Pulmonary artery endothelial cell (primary cell): ENCODE measurements around the gene PDZD2. TPM values are rescaled to one million over a fixed set of nuclear protein-coding genes. Genes with fewer than 3 reads are reported as not detected.
A peak's percentile ranks its signal among the peaks of the same experiment; 100 is the strongest.

ENCODE experiments used
- DNase-seq: peaks from one replicate; pipeline ENCODE4 v3.0.0-alpha.2; 2011; ENCODE audit warnings: low read depth, low spot score
- total RNA-seq: library from RNA; depleted of rRNA; stranded (reverse); fragments of >200 nt; gene quantifications from 2 replicates; pipeline ENCODE4 v1.2.3, GENCODE V29; 2014

Gene PDZD2
- total RNA-seq, 1 donor from 2014 or later = 1.6 TPM

GRCh38 chr5:32131604-32132003 is 492.7 kb downstream of the PDZD2 start:
- no peak for DNase-seq

- no peak for DNase-seq
Observed at GRCh38 chr5:32132757-32133156, 493.8 kb downstream of the PDZD2 start.

GRCh38 chr5:32135086-32135485 is 496.2 kb downstream of the PDZD2 start:
- no peak for DNase-seq

GRCh38 chr5:32136342-32136741 is 497.4 kb downstream of the PDZD2 start:
- no peak for DNase-seq

GRCh38 chr5:32138839-32139493 is 500.0 kb downstream of the PDZD2 start:
- DNase-seq = no peak

GRCh38 chr5:32143617-32144377 is 504.9 kb downstream of the PDZD2 start:
- DNase-seq = no peak

GRCh38 chr5:32144378-32145207 is 505.7 kb downstream of the PDZD2 start:
- no peak for DNase-seq

GRCh38 chr5:32145378-32145777 is 506.4 kb downstream of the PDZD2 start:
- DNase-seq = no peak

- DNase-seq = no peak
Observed at GRCh38 chr5:32147236-32147635, 508.3 kb downstream of the PDZD2 start.

GRCh38 chr5:32147959-32148358 is 509.0 kb downstream of the PDZD2 start:
- DNase-seq = no peak

- DNase-seq = no peak
Observed at GRCh38 chr5:32150366-32150765, 511.4 kb downstream of the PDZD2 start.

- no peak for DNase-seq
Observed at GRCh38 chr5:32151198-32151597, 512.3 kb downstream of the PDZD2 start.

GRCh38 chr5:32153723-32154122 is 514.8 kb downstream of the PDZD2 start:
- peak; percentile 48 for DNase-seq

- DNase-seq = no peak
Observed at GRCh38 chr5:32155211-32155610, 516.3 kb downstream of the PDZD2 start.

GRCh38 chr5:32156635-32157034 is 517.7 kb downstream of the PDZD2 start:
- DNase-seq = no peak

GRCh38 chr5:32157078-32157477 is 518.1 kb downstream of the PDZD2 start:
- no peak for DNase-seq

- DNase-seq = no peak
Observed at GRCh38 chr5:32158679-32158975, 519.7 kb downstream of the PDZD2 start.

- DNase-seq = no peak
Observed at GRCh38 chr5:32159328-32160072, 520.6 kb downstream of the PDZD2 start.

- no peak for DNase-seq
Observed at GRCh38 chr5:32160228-32160627, 521.3 kb downstream of the PDZD2 start.
